22Rv1 (cell line): ENCODE measurements around the gene ULK3.

ENCODE experiments used
- CTCF ChIP-seq: fragments of 450-650 bp; IDR thresholded peaks from 2 replicates; pipeline ENCODE4 v1.5.1; 2017; ENCODE audit warnings: mild to moderate bottlenecking
- ZFX ChIP-seq: fragments of 450-650 bp; IDR thresholded peaks from 2 replicates; pipeline ENCODE4 v1.6.1; 2017; ENCODE audit warnings: antibody characterized with exemption, borderline replicate concordance

- TF ChIP-seq CTCF (no peak), ZFX (no peak)
Observed at GRCh38 chr15:74843445-74843828, 481 bp upstream of the ULK3 start.
